Measurements from ENCODE around the gene ARHGAP15.

ARHGAP15 gene

DNA sequence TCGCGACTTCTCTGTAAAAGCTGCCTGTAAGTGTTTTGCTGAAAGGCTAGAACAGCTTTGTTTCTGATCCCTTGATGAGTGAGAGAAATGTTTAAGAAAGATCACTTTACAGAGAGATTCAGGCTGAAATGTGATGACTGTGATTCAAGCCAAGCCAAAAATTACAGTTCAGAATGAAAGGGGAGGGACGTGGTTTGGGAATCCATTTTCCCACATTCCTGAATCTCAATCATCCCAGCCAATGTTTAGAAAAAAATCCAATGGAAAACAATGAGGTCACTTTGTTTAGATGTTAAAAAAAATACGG lies 416.7 kb downstream of the ARHGAP15 start:
- no peak for DNase-seq

GRCh38 chr2:143548032-143548431 lies 418.8 kb downstream of the ARHGAP15 start:
- no peak for DNase-seq

DNA sequence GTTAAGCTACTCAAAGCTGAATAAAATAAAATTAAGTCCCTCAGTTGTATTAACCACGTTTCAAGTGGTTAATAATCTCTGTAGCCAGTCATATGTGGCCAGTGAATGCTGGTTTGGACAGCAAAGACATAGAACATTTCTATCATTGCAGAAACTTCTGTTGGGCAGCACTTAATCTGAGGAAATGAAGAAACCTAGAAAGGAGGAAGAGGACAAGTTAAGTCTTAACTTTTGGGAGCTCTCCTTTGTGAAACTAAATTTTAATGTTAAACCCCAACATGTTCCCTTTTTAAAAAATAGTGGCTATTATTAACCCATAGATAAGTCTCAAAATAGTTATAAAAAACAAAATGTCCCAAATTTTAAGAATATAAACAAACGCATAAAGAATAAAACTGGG lies 421.3 kb downstream of the ARHGAP15 start:
- DNase-seq = no peak

DNA sequence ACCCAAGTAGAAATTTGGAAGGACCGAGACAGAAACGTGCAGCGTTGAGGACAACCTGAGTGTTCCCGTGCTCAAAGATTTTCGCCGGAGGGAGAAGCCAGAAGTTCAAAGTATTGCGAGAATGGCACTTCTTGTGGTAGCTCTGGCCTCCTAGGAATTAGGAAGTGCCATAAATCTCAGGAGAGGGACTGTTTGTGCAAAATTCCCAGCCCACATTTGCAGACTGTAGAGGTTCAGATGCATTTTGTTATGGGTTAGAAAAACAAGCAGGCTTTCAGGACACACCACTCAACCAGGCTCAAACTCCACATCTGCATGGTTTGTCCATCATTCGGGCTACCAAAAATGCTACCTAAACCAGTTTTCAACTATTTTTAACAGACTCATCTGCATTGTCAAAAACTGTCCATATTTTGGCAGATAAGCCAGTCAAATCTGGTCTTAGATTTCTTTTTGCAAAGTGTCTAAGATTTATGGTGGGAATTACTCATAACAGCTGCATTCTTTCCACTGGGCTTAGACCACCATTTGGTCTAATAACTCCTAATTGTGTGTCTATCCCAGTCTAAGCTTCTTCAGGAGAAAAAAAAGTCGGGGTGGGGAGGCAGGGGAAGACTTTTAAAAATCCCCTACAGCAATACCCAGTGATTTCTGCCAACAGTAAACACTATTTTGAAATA lies 422.9 kb downstream of the ARHGAP15 start:
- DNase-seq = no peak

DNA sequence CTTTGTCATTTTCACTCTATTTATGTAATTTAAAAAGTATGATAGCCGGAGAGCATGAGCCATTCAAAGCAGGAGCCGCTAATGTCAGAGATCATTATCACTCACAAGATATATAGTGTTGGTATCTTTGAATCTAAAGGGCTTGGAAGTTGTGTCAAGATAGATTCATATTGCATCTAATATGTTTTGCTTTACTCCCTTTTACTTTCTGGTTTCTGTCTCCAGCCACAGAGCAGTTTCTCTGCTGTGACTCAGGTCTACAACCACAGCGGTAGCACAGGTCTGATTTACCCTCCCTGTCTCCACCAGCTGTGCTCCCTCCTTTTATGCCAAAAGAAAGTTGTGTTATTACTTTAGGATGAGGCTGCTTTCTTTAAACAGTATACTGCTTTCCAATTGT lies 424.0 kb downstream of the ARHGAP15 start:
- DNase-seq = peak; percentile 62

DNA sequence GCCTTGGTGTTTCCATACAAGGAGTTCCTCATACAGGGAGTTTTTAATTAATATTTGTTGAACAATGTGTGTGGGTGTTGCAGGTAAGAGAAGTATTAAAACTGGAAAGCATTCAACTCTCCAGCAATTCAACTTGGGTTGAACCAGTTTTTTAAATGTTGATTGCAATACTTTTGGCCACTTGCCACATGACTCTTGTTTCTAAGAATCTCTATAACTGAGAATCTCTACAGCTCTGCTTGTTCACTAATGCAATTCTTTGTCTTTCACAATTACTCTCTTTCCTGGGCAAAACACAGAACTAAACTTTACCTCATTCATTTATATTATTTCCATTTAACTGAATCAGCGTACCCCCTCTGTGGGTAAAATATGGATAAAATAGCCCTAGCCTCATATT lies 429.4 kb downstream of the ARHGAP15 start:
- no peak for DNase-seq

DNA sequence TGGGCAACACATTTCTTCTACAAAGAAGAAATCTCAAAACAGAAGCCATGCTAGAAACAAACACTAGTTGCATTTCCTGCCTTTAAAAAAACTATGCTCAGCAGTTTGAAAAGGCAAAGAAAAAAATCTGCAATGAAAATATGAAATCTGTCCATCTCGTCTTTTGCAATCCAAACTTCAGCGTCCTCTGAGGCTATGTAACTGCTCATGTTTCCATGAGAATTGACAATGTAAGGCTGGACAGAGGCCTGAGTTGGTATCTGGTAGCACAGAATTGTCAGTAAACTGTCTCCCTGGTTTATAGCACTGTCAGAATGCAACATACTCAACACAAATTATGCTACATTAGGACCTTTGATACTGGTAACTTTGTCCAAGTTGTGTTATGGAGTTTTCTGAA lies 429.9 kb downstream of the ARHGAP15 start:
- DNase-seq = no peak

DNA sequence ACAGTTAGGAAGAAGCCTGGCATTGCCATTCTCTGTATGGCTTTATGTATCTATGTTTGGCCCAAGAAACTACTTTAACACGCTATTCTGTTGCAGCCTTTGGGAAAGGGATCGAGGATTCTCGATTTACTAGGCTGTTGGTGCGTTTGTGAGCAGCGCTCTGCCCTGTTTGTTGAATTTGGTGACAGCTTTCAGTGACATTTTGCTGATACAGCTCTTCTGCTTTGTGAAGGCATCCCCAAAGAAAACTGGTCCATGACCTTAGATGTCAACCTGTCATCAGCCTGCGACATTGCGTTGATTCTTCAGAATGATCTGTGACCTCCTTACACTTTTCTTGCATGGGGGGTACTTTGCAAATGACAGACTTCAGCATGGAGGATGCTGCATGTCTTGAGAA lies 431.5 kb downstream of the ARHGAP15 start:
- DNase-seq = no peak

DNA sequence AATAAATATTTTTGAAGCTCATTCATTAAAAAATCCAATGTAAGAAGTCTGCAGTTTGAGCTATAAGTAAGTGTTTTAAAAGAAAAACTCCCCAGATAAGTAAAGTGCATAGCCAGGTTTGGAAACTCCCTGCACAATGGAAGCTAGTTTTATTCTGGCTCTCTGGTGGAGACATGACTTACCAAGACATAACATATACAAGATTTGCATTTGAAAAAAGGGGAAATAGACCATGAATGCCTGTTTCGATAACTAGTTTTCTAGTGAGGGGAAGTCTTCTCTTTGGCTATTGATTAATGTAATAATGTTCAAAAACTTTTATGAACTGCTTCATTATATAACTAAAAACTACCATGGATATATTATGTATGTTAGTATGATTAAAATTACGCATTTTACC lies 435.2 kb downstream of the ARHGAP15 start:
- no peak for DNase-seq

- DNase-seq = no peak
Measured at GRCh38 chr2:143571747-143572146, 442.5 kb downstream of the ARHGAP15 start.

DNA sequence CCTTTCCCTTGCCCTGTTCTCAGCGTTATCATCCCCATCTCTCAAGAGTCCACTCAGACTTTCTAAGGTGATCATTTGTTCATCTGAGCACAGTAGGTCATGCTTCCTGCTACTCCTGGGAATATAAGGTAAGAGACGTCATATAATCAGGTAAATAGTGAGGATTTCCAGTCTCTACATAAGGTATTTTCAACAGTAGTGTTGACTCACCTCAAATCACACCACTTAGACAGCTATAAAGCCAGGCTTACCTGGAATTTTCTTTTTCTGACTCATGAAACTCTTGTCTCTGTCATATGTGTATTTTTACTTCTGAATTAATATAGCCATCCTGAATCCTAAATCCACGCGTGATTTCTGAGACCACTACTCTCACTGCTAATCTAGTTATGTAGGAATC lies 443.2 kb downstream of the ARHGAP15 start:
- no peak for DNase-seq

GRCh38 chr2:143574069-143574468 lies 444.9 kb downstream of the ARHGAP15 start:
- no peak for DNase-seq

GRCh38 chr2:143575340-143575739 lies 446.1 kb downstream of the ARHGAP15 start:
- DNase-seq = no peak

- no peak for DNase-seq
Measured at GRCh38 chr2:143577489-143577888, 448.3 kb downstream of the ARHGAP15 start.

GRCh38 chr2:143579456-143579855 lies 450.2 kb downstream of the ARHGAP15 start:
- no peak for DNase-seq

- no peak for DNase-seq
Measured at GRCh38 chr2:143581134-143581533, 451.9 kb downstream of the ARHGAP15 start.

GRCh38 chr2:143582046-143582747 lies 453.0 kb downstream of the ARHGAP15 start:
- no peak for DNase-seq

DNA sequence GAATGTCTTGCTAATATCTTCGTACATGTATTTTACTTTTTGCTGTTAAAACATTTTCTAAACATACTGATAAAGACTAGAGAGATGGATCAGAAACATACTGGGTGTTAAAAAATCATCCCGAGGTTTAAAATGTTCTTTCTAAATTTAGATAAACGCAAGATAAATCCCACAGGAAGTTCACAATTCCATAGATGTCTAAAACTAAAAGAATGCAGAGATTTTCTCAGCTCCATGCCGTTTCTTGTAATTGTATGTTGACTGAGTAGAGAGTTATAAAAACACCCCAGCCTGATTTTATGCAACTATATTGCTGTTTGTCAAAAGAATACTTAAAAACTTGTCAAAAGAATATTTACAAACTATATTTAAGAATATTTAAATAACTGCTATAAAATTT lies 455.7 kb downstream of the ARHGAP15 start:
- no peak for DNase-seq

- DNase-seq = no peak
Measured at GRCh38 chr2:143586119-143586518, 456.9 kb downstream of the ARHGAP15 start.

DNA sequence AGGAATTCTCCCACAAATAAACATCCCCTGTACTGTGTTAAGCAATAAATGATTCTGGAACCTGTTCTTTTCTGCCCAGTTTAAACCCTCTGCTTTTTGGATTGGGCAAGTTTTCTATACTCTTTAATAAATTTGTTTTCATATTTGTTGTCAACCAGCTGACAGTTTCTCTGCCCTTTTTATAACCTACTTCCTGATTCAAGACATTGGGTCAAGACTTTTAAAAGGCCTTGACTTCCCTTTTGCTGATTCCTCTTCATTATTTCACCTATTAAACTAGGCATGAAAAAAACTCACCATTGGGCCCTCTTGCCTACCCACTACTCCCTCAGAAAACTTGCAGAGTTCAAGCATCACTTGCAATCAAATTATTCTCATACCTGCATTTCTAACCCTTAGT lies 459.5 kb downstream of the ARHGAP15 start:
- no peak for DNase-seq

DNA sequence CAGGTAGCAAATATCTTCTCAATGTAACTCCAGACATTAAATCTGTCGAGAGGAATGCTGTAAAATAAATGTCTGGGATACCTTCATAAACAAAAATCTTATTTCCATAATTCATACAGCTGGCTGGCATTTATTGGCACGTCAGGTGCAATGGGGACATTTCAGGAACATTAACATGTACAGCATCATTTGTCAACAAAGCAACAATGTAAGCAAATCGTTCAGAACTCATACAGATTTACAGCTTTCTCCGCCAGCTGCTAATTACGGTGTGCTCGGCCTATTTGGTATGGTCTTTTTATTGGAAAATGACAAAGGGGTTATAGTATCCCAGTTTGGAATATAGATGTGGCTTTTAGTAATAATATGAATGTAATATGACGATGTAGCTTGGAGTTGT lies 464.9 kb downstream of the ARHGAP15 start:
- DNase-seq = no peak

GRCh38 chr2:143594745-143595144 lies 465.5 kb downstream of the ARHGAP15 start:
- no peak for DNase-seq

DNA sequence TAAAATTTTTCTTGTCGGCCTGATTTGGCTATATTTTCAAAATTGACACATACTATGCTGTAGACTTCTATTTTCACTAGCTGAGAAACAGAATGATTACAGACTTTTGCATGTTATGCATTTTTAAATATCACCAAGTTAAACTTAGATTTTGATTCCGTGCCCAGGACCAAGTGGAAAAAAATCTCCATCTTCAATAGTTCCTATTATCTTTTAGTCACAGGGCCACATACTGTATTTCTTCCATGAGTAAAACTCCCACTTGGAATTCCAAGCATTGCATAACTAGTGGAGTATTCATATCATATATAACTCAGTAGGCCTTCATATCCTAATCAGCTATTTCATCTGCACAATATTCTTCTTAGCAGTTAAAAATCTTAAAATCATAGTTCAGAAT lies 470.9 kb downstream of the ARHGAP15 start:
- no peak for DNase-seq

- no peak for DNase-seq
Measured at GRCh38 chr2:143601828-143602227, 472.6 kb downstream of the ARHGAP15 start.

GRCh38 chr2:143603035-143603655 lies 473.9 kb downstream of the ARHGAP15 start:
- no peak for DNase-seq
